DND-41 (cell line): Measurements from ENCODE around the gene CDS1.

ENCODE experiments used
- CTCF ChIP-seq: IDR thresholded peaks from 2 replicates; pipeline ENCODE4 v1.5.1; 2012; ENCODE audit warnings: borderline replicate concordance, low read length, moderate library complexity, mild to moderate bottlenecking; ENCODE audit not compliant: poor library complexity, severe bottlenecking; ENCODE audit errors: extremely low read depth
- EZH2 ChIP-seq: IDR thresholded peaks from 3 replicates; pipeline ENCODE4 v1.6.1; 2012; ENCODE audit warnings: borderline replicate concordance, low read depth, mild to moderate bottlenecking, moderate library complexity, low read length, inconsistent platforms; ENCODE audit not compliant: severe bottlenecking

- TF ChIP-seq CTCF (no peak), EZH2 (no peak)
Observed at GRCh38 chr4:84672177-84672576, 89.2 kb downstream of the CDS1 start.
